Measurements from ENCODE around the gene RASSF8.

RASSF8 gene

GRCh38 chr12:26101763-26102162, 143.3 kb downstream of the RASSF8 start:
- H3K27ac ChIP-seq, result peak overlapping the region; percentile 40; the same call in 1 of the 2 replicates
- TF ChIP-seq ZFX (IDR thresholded peaks at IDR 0.05) (no peak), CTCF (conservative IDR thresholded peaks at IDR 0.05) (no peak)

DNA sequence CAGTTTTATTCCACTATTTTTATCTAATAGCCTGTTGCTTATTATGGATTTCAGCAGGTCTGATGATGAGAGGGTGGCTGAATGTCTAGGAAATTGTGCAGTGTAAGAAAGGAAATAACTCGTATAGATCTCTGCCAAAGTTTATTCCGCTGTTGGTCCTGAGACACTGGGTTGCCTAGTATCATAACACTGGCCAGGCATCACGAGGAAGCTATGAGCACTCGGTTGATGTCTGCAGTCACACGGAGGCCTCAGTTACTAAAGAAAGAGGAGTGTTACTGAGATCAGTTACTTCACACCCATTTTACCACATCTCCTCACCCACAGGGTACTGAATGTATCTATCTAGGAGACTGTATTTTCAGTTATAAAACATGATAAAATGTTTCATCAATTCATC, 144.5 kb downstream of the RASSF8 start:
- TF ChIP-seq ZFX (IDR thresholded peaks at IDR 0.05) (no peak), CTCF (conservative IDR thresholded peaks at IDR 0.05) (no peak)
- no peak overlapping the region for H3K27ac ChIP-seq

DNA sequence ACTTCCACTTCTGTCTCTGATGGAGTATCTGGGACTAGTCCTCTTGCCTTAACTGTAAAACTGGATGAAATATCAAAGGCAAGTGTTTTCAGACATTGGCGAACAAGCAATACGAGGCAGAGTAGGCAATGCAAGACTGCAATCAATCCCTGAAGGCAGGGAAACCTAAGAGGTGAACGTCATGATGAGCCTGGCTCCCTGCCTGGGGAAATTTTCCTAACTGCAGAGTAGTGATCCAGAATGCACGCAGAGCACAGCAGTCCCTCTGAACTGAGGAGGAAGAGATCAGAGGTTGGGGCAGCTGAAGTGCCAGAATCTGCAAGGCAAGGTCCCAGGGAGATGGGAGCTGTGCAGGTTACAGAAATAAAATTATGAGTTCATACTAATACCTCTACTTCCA, 147.9 kb downstream of the RASSF8 start:
- TF ChIP-seq ZFX (IDR thresholded peaks at IDR 0.05) (no peak), CTCF (conservative IDR thresholded peaks at IDR 0.05) (no peak)
- no peak overlapping the region; the same call in 1 of the 2 replicates for H3K27ac ChIP-seq

GRCh38 chr12:26108915-26109314, 150.4 kb downstream of the RASSF8 start:
- no peak overlapping the region for H3K27ac ChIP-seq
- no peak for TF ChIP-seq CTCF (conservative IDR thresholded peaks at IDR 0.05)
- TF ChIP-seq ZFX (IDR thresholded peaks at IDR 0.05), result no peak

- TF ChIP-seq ZFX (IDR thresholded peaks at IDR 0.05) (no peak), CTCF (conservative IDR thresholded peaks at IDR 0.05) (no peak)
- no peak overlapping the region for H3K27ac ChIP-seq
Measured at GRCh38 chr12:26109343-26109881, 150.9 kb downstream of the RASSF8 start.

GRCh38 chr12:26112232-26112631, 153.8 kb downstream of the RASSF8 start:
- no peak for TF ChIP-seq CTCF (conservative IDR thresholded peaks at IDR 0.05)
- no peak for TF ChIP-seq ZFX (IDR thresholded peaks at IDR 0.05)
- no peak overlapping the region; the same call in 1 of the 2 replicates for H3K27ac ChIP-seq

GRCh38 chr12:26112703-26113147, 154.2 kb downstream of the RASSF8 start:
- peak overlapping the region; percentile 36; the same call in 1 of the 2 replicates for H3K27ac ChIP-seq
- no peak for TF ChIP-seq CTCF (conservative IDR thresholded peaks at IDR 0.05)
- TF ChIP-seq ZFX (IDR thresholded peaks at IDR 0.05), result no peak
